CD14-positive monocyte (primary cell): ENCODE results near the gene PPP1R13B. TPM values are rescaled to one million over a fixed set of nuclear protein-coding genes. Genes with fewer than 3 reads are reported as not detected.

Experiments used
- DNase-seq, 3 donors: peaks; one replicate each; pipeline ENCODE4 v3.0.0-alpha.2; 2011 to 2022
- H2AFZ ChIP-seq: 2 replicates; pipeline ENCODE4 v1.6.0; 2012; ENCODE audit warnings: mild to moderate bottlenecking, low read depth, low read length, inconsistent platforms; ENCODE audit not compliant: insufficient read depth, poor library complexity, severe bottlenecking
- H3K27ac ChIP-seq, 2 donors: 1 replicate in 1 of 2; 2 replicates in 1 of 2; pipeline ENCODE4 v1.5.1; 2012 to 2013; ENCODE audit warnings: low read length in 2 of 2, control low read depth in 1 of 2, inconsistent platforms in 1 of 2, low read depth in 1 of 2, mild to moderate bottlenecking in 1 of 2
- H3K27me3 ChIP-seq, 2 donors: one replicate each; pipeline versions ENCODE4 v1.6.0 to v1.6.1; 2011 to 2013; ENCODE audit warnings: low read length in 2 of 2; ENCODE audit not compliant: control insufficient read depth in 2 of 2, insufficient read depth in 2 of 2
- H3K36me3 ChIP-seq, 2 donors: replicated peaks in 1 of 2; 1 replicate in 1 of 2; 2 replicates in 1 of 2; pipeline versions ENCODE4 v1.5.1 to v1.6.1; 2012 to 2013; ENCODE audit warnings: low read length in 2 of 2, control low read depth in 1 of 2, inconsistent platforms in 1 of 2, mild to moderate bottlenecking in 1 of 2; ENCODE audit not compliant: insufficient read depth in 2 of 2, control insufficient read depth in 1 of 2
- H3K4me1 ChIP-seq, 2 donors: 1 replicate in 1 of 2; 2 replicates in 1 of 2; pipeline versions ENCODE4 v1.5.1 to v1.6.1; 2012 to 2013; ENCODE audit warnings: low read length in 2 of 2, control low read depth in 1 of 2, inconsistent platforms in 1 of 2, mild to moderate bottlenecking in 1 of 2, moderate library complexity in 1 of 2; ENCODE audit not compliant: insufficient read depth in 2 of 2, control insufficient read depth in 1 of 2
- H3K4me2 ChIP-seq: replicated peaks from 2 replicates; pipeline ENCODE3; 2012; ENCODE audit warnings: low read length, moderate library complexity, mild to moderate bottlenecking; ENCODE audit not compliant: poor library complexity, severe bottlenecking; ENCODE audit errors: extremely low read depth
- H3K4me3 ChIP-seq, 3 experiments: fragments of 200-600 bp in 1 of 3; sonication (generic) in 1 of 3; replicated peaks in 1 of 3; 1 replicate in 2 of 3; 2 replicates in 1 of 3; pipeline ENCODE4 v1.5.1; 2011 to 2013; ENCODE audit warnings: low read length in 3 of 3, mild to moderate bottlenecking in 3 of 3, control low read depth in 2 of 3, low read depth in 2 of 3, inconsistent platforms in 1 of 3, moderate library complexity in 1 of 3
- H3K79me2 ChIP-seq: 2 replicates; pipeline ENCODE4 v1.6.0; 2012; ENCODE audit warnings: mild to moderate bottlenecking, control low read depth, inconsistent platforms, low read length, moderate library complexity; ENCODE audit not compliant: insufficient read depth
- H3K9ac ChIP-seq: 2 replicates; pipeline ENCODE4 v1.6.0; 2017; ENCODE audit warnings: low read length, mild to moderate bottlenecking; ENCODE audit not compliant: insufficient read depth, poor library complexity, severe bottlenecking
- H3K9me3 ChIP-seq, 2 donors: replicated peaks in 1 of 2; 1 replicate in 1 of 2; 2 replicates in 1 of 2; pipeline versions ENCODE4 v1.5.1 to v1.6.1; 2012 to 2013; ENCODE audit warnings: low read length in 2 of 2, control low read depth in 1 of 2; ENCODE audit not compliant: control insufficient read depth in 1 of 2, insufficient read depth in 1 of 2
- H4K20me1 ChIP-seq: 2 replicates; pipeline ENCODE4 v1.6.0; 2012; ENCODE audit warnings: mild to moderate bottlenecking, low read length, control low read depth, moderate library complexity; ENCODE audit not compliant: insufficient read depth
- H3K27ac Mint-ChIP-seq, 7 donors: one replicate each; pipeline ENCODE4 v1.8.0; 2020; ENCODE audit warnings: mild to moderate bottlenecking in 7 of 7, mixed read lengths in 7 of 7, moderate library complexity in 6 of 7, inconsistent platforms in 2 of 7
- H3K27me3 Mint-ChIP-seq, 3 donors: one replicate each; pipeline ENCODE4 v1.8.0; 2021 to 2022; ENCODE audit warnings: low read depth in 3 of 3, mild to moderate bottlenecking in 3 of 3, mixed read lengths in 3 of 3, moderate library complexity in 3 of 3, inconsistent platforms in 1 of 3
- H3K36me3 Mint-ChIP-seq, 2 donors: one replicate each; pipeline ENCODE4 v1.8.0; 2020; ENCODE audit warnings: mixed read lengths in 2 of 2, inconsistent platforms in 1 of 2, mild to moderate bottlenecking in 1 of 2
- H3K4me1 Mint-ChIP-seq: one replicate; pipeline ENCODE4 v1.8.0; 2020; ENCODE audit warnings: mild to moderate bottlenecking, mixed read lengths
- H3K4me3 Mint-ChIP-seq, 2 donors: one replicate each; pipeline ENCODE4 v1.8.0; 2020; ENCODE audit warnings: mild to moderate bottlenecking in 2 of 2, mixed read lengths in 2 of 2, moderate library complexity in 1 of 2
- H3K9me3 Mint-ChIP-seq, 7 donors: one replicate each; pipeline ENCODE4 v1.8.0; 2020 to 2022; ENCODE audit warnings: mixed read lengths in 7 of 7, mild to moderate bottlenecking in 6 of 7, moderate library complexity in 6 of 7, inconsistent platforms in 2 of 7
- WGBS: methylation state at CpG from one replicate; pipeline ENCODE4 v1.1.5; 2013; ENCODE audit warnings: missing lambda C conversion rate; ENCODE audit not compliant: insufficient coverage; 5-methylcytosine and 5-hydroxymethylcytosine counted together
- intact Hi-C, 2 donors: fragments of 100-400 bp; cut with micrococcal nuclease; formaldehyde crosslinking; loops; one replicate each; pipeline versions ENCODE4 v1.15.0 to v1.15.1; 2023
- polyA plus RNA-seq, 3 donors: library from polyadenylated mRNA; depleted of rRNA in 1 of 3; unstranded in 2 of 3; stranded (reverse) in 1 of 3; fragments of 300-500 nt in 2 of 3; fragments of >200 nt in 1 of 3; fragmentation: Illumina TruSeq in 2 of 3; gene quantifications; 1 replicate in 2 of 3; 2 replicates in 1 of 3; pipeline ENCODE4 v1.2.3, GENCODE V29; 2012 to 2021
- TF ChIP-seq, protein P1 (sequence below): fragments of 200-600 bp; IDR thresholded peaks from one replicate; pipeline ENCODE4 v1.8.0; 2022; ENCODE audit warnings: antibody characterized with exemption, mild to moderate bottlenecking

PPP1R13B gene
- polyA plus RNA-seq, 3 donors, result 0.48 to 1.1 (median 0.99) TPM

- Histone ChIP-seq H3K9ac (no peak overlapping the region), H3K4me1 (no peaks in the 10 kb centered on the region), H3K27ac (no peak overlapping the region), H3K36me3 (no peaks in the 10 kb centered on the region), H2AFZ (no peak overlapping the region), H3K79me2 (no peaks in the 10 kb centered on the region), H3K4me3 (no peak overlapping the region), H3K9me3 (peaks cover 0 to 4% of the 10 kb centered on the region in 2 donors), H3K27me3 (no peaks in the 10 kb centered on the region), H3K4me2 (no peak overlapping the region), H4K20me1 (no peaks in the 10 kb centered on the region)
- no peaks in the 10 kb centered on the region for H3K4me1 Mint-ChIP-seq
- DNase-seq, result no peak
- TF ChIP-seq, protein P1, sequence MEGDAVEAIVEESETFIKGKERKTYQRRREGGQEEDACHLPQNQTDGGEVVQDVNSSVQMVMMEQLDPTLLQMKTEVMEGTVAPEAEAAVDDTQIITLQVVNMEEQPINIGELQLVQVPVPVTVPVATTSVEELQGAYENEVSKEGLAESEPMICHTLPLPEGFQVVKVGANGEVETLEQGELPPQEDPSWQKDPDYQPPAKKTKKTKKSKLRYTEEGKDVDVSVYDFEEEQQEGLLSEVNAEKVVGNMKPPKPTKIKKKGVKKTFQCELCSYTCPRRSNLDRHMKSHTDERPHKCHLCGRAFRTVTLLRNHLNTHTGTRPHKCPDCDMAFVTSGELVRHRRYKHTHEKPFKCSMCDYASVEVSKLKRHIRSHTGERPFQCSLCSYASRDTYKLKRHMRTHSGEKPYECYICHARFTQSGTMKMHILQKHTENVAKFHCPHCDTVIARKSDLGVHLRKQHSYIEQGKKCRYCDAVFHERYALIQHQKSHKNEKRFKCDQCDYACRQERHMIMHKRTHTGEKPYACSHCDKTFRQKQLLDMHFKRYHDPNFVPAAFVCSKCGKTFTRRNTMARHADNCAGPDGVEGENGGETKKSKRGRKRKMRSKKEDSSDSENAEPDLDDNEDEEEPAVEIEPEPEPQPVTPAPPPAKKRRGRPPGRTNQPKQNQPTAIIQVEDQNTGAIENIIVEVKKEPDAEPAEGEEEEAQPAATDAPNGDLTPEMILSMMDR, result no peak
- peaks cover 0 to 12% (median 6%) of the 10 kb centered on the region in 7 donors for H3K9me3 Mint-ChIP-seq
- no CpG with 5 or more reads among the region's 1 CpG for WGBS
- intact Hi-C loops, result no loop called here
- H3K27me3 Mint-ChIP-seq, result peaks cover 0 to 9% (median 2%) of the 10 kb centered on the region in 3 donors
- no peak overlapping the region for H3K4me3 Mint-ChIP-seq
- no peaks in the 10 kb centered on the region for H3K36me3 Mint-ChIP-seq
- H3K27ac Mint-ChIP-seq, result no peak overlapping the region
Measured at GRCh38 chr14:103772078-103772712, 75.2 kb downstream of the PPP1R13B start.

GRCh38 chr14:103770902-103771301 is 76.5 kb downstream of the PPP1R13B start:
- Histone ChIP-seq H3K27me3 (no peaks in the 10 kb centered on the region), H3K9me3 (peaks cover 0 to 4% of the 10 kb centered on the region in 2 donors), H3K27ac (no peak overlapping the region), H3K4me3 (no peak overlapping the region), H2AFZ (no peak overlapping the region), H3K9ac (no peak overlapping the region), H4K20me1 (no peaks in the 10 kb centered on the region), H3K36me3 (no peaks in the 10 kb centered on the region), H3K4me1 (no peaks in the 10 kb centered on the region), H3K4me2 (no peak overlapping the region), H3K79me2 (no peaks in the 10 kb centered on the region)
- Mint-ChIP-seq H3K27me3 (peaks cover 0 to 9% (median 2%) of the 10 kb centered on the region in 3 donors), H3K4me1 (no peaks in the 10 kb centered on the region), H3K27ac (peak overlapping the region in 1 of 7 donors; percentile 15), H3K4me3 (no peak overlapping the region), H3K36me3 (no peaks in the 10 kb centered on the region), H3K9me3 (peaks cover 0 to 12% (median 6%) of the 10 kb centered on the region in 7 donors)
- 100% methylated on average over 1 of the region's 4 CpGs for WGBS
- TF ChIP-seq, protein P1, result no peak
- intact Hi-C loops, result no loop called here
- no peak for DNase-seq
